HepG2 (cell line): ENCODE data around the gene TMEM63C. TPM values are rescaled to one million over a fixed set of nuclear protein-coding genes. Genes with fewer than 3 reads are reported as not detected.

Source experiments
- ATAC-seq: fragments of 200-7000 bp; cut with Tn5 transposase; 3 replicates; pipeline ENCODE4 v1.9.1; 2020; ENCODE audit warnings: mild to moderate bottlenecking, moderate library complexity
- BruUV-seq: library from RNA; stranded (reverse); fragments of 400-500 nt; replicated peaks from 2 replicates; lab custom pipeline; 2021; lab: Mats Ljungman, UMichigan
- CTCF ChIA-PET: fragments of 300-600 bp; formaldehyde crosslinking; extraction: SDS; loops from one replicate; lab custom pipeline; 2021; ENCODE audit warnings: low total read pairs, inconsistent platforms, low intra/inter-chr PET ratio; lab: Yijun Ruan, JAX
- POLR2A ChIA-PET: fragments of 350-600 bp; sonication (Branson Sonifier 250); formaldehyde crosslinking; loops from one replicate; lab custom pipeline; 2020; ENCODE audit warnings: antibody characterized with exemption, inconsistent platforms; lab: Yijun Ruan, JAX
- DNase-seq: peaks from one replicate; pipeline ENCODE4 v3.0.0-alpha.2; 2015; ENCODE audit warnings: low spot score
- FAIRE-seq: peaks from 3 replicates; lab custom pipeline; 2011; peaks lifted over from hg19 to GRCh38; lab: Jason Lieb, UNC
- H2AFZ ChIP-seq: one replicate; pipeline ENCODE4 v1.6.1; 2011; ENCODE audit warnings: low read length, inconsistent platforms
- H3K27ac ChIP-seq: fragments of 300-600 bp; 3 replicates; pipeline ENCODE4 v1.8.0; 2011; ENCODE audit warnings: mixed run types, mild to moderate bottlenecking, mixed read lengths, low read length, inconsistent platforms; ENCODE audit not compliant: insufficient read depth; ENCODE audit errors: extremely low read length
- H3K27me3 ChIP-seq, 2 experiments: fragments of 200-600 bp in 1 of 2; 2 replicates in 1 of 2; 3 replicates in 1 of 2; pipeline versions ENCODE4 v1.6.0 to v1.8.0; 2011; ENCODE audit warnings: low read length in 2 of 2, mild to moderate bottlenecking in 2 of 2, moderate library complexity in 2 of 2, inconsistent platforms in 1 of 2; ENCODE audit not compliant: insufficient read depth in 2 of 2, control insufficient read depth in 1 of 2
- H3K36me3 ChIP-seq, 2 experiments: fragments of 200-600 bp in 1 of 2; replicated peaks in 1 of 2; 2 replicates in 1 of 2; 3 replicates in 1 of 2; pipeline versions ENCODE4 v1.5.1 to v1.8.0; 2011; ENCODE audit warnings: low read length in 2 of 2, inconsistent platforms in 1 of 2; ENCODE audit not compliant: insufficient read depth in 2 of 2, control insufficient read depth in 1 of 2
- H3K4me1 ChIP-seq: 2 replicates; pipeline ENCODE4 v1.5.1; 2012; ENCODE audit warnings: low read length, inconsistent platforms; ENCODE audit not compliant: insufficient read depth
- H3K4me2 ChIP-seq: 2 replicates; pipeline ENCODE4 v1.6.0; 2011; ENCODE audit warnings: low read depth, low read length, inconsistent platforms
- H3K4me3 ChIP-seq, 3 experiments: fragments of 200-600 bp in 1 of 3; sonication (generic), shearing (Covaris generic) in 1 of 3; replicated peaks in 1 of 3; 2 replicates each; pipeline ENCODE4 v1.5.1; 2011 to 2016; ENCODE audit warnings: low read length in 3 of 3, inconsistent platforms in 2 of 3, low read depth in 2 of 3, mild to moderate bottlenecking in 2 of 3, control low read depth in 1 of 3, mixed read lengths in 1 of 3; ENCODE audit not compliant: insufficient read depth in 1 of 3
- H3K79me2 ChIP-seq: one replicate; pipeline ENCODE4 v1.6.1; 2011; ENCODE audit warnings: low read length, inconsistent platforms; ENCODE audit not compliant: insufficient read depth
- H3K9ac ChIP-seq: 2 replicates; pipeline ENCODE4 v1.6.0; 2011; ENCODE audit warnings: mild to moderate bottlenecking, low read depth, low read length, inconsistent platforms; ENCODE audit not compliant: insufficient read depth
- H3K9me3 ChIP-seq: 2 replicates; pipeline ENCODE4 v1.5.1; 2012; ENCODE audit warnings: mild to moderate bottlenecking, low read length
- H4K20me1 ChIP-seq: 2 replicates; pipeline ENCODE4 v1.6.0; 2011; ENCODE audit warnings: inconsistent platforms, mild to moderate bottlenecking, low read length, moderate library complexity; ENCODE audit not compliant: insufficient read depth
- GFI1 ChIP-seq: sonication (generic); formaldehyde crosslinking; IDR thresholded peaks from 2 replicates; pipeline ENCODE4 v1.5.0; 2020; ENCODE audit warnings: missing genetic modification reagents, mild to moderate bottlenecking, borderline replicate concordance
- HOXA5 ChIP-seq: sonication (generic); formaldehyde crosslinking; IDR thresholded peaks from 2 replicates; pipeline ENCODE4 v1.4.0; 2020; ENCODE audit warnings: missing genetic modification reagents
- JDP2 ChIP-seq: sonication (generic); formaldehyde crosslinking; IDR thresholded peaks from 2 replicates; pipeline ENCODE4 v1.8.1; 2022; ENCODE audit warnings: missing genetic modification reagents, borderline replicate concordance
- SIX1 ChIP-seq: sonication (generic); formaldehyde crosslinking; IDR thresholded peaks from 2 replicates; pipeline ENCODE4 v1.4.0; 2020; ENCODE audit warnings: missing genetic modification reagents, borderline replicate concordance
- TMF1 ChIP-seq: sonication (generic); formaldehyde crosslinking; IDR thresholded peaks from 2 replicates; pipeline ENCODE4 v1.8.1; 2022; ENCODE audit warnings: low read depth, missing genetic modification reagents
- ZNF10 ChIP-seq: sonication (generic); formaldehyde crosslinking; IDR thresholded peaks from 2 replicates; pipeline ENCODE4 v1.4.0; 2020; ENCODE audit warnings: mild to moderate bottlenecking, low read depth, missing genetic modification reagents, borderline replicate concordance
- ZNF773 ChIP-seq: sonication (generic); formaldehyde crosslinking; IDR thresholded peaks from 2 replicates; pipeline ENCODE4 v1.4.0; 2020; ENCODE audit warnings: missing genetic modification reagents, borderline replicate concordance
- WGBS: methylation state at CpG from one replicate; pipeline ENCODE4 v1.1.6; 2017; ENCODE audit warnings: low lambda C conversion rate; 5-methylcytosine and 5-hydroxymethylcytosine counted together
- in situ Hi-C: cut with HindIII; loops from 2 replicates; pipeline ENCODE4 v1.10.0; 2017; ENCODE audit warnings: low pct_unique_long_range_greater_than_20kb; ENCODE audit not compliant: extremely low pct_ligation_motif_present
- intact Hi-C: fragments of 100-400 bp; cut with micrococcal nuclease; formaldehyde crosslinking; loops from one replicate; pipeline ENCODE4 v1.10.0; 2022; ENCODE audit not compliant: unreplicated experiment
- polyA plus RNA-seq, 8 experiments: library from polyadenylated mRNA; depleted of rRNA in 3 of 8; stranded (reverse) in 7 of 8; unstranded in 1 of 8; fragments of >200 nt; fragmentation: Illumina TruSeq in 4 of 8; extraction: Trizol in 4 of 8; gene quantifications; 2 replicates each; pipeline versions ENCODE4 v1.2.1 to v1.2.3, GENCODE V29; 2011 to 2016; ENCODE audit warnings: low read depth in 4 of 8, missing spikeins in 1 of 8, mixed read lengths in 1 of 8; ENCODE audit not compliant: insufficient read depth in 1 of 8
- total RNA-seq, 5 experiments: library from RNA; depleted of rRNA; stranded (reverse); fragments of >200 nt; fragmentation: Illumina TruSeq; extraction: Trizol; gene quantifications; 2 replicates each; pipeline ENCODE4 v1.2.3, GENCODE V29; 2016; ENCODE audit warnings: low read depth in 1 of 5
- TF ChIP-seq, protein P1 (sequence below): sonication (generic); formaldehyde crosslinking; IDR thresholded peaks from 2 replicates; pipeline ENCODE4 v1.8.1; 2022; ENCODE audit warnings: mild to moderate bottlenecking, missing genetic modification reagents

Gene TMEM63C
- total and polyA plus RNA-seq, 2 of the 13 experiments (the other 11 are each of a cell fraction or from before 2014, with no cell fraction given) = 0.17 to 0.27 TPM

DNA sequence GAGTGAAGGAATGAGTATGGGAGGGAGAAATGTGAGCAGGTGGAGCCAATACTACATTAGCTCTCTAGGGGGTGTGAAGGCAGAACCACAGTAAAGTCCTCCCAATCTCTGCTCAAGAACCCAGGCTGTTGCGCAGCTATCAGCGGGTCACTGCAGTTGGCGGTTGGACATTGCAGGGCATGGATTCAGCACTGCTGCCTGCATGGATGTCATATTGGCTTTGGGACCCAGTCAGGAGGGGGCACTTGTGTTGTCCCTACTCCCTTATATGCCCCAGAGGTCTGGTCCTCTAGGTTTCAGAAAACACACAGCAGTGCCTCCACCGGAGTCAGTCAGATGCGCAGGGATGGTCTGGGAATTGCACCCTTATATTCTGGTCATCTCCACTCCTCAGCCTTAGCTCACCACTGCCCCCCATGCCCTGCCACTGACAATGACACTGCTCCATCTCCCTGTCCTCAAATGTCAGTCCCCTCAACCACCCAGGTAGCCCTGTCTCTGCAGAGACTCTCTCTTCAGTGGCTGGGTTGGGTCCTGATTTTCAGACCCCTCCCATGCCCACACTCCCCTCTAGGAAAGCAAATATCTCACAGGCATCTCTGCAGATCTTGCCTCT lies 49.6 kb upstream of the TMEM63C start:
- Histone ChIP-seq H3K9me3 (no peaks in the 10 kb centered on the region), H3K4me3 (no peak overlapping the region), H3K27ac (no peak overlapping the region), H3K4me1 (no peaks in the 10 kb centered on the region), H2AFZ (no peak overlapping the region), H3K36me3 (no peaks in the 10 kb centered on the region), H4K20me1 (no peaks in the 10 kb centered on the region), H3K27me3 (no peaks in the 10 kb centered on the region; a peak in 3 of 5 replicates), H3K4me2 (no peak overlapping the region), H3K9ac (no peak overlapping the region)
- DNase-seq (no peak), ATAC-seq (no peak)
- no TSS peak for BruUV-seq
- WGBS = 92% methylated on average over 2 of the region's 5 CpGs
- POLR2A ChIA-PET = no interaction called here
- intact Hi-C loops = no loop called here
- in situ Hi-C loops = no loop called here
- TF ChIP-seq HOXA5 (CRISPR knock-in tag) (no peak), TMF1 (CRISPR knock-in tag) (no peak), SIX1 (CRISPR knock-in tag) (no peak), JDP2 (no peak), ZNF10 (CRISPR knock-in tag) (no peak), GFI1 (CRISPR knock-in tag) (no peak), ZNF773 (no peak)
- TF ChIP-seq, protein P1, sequence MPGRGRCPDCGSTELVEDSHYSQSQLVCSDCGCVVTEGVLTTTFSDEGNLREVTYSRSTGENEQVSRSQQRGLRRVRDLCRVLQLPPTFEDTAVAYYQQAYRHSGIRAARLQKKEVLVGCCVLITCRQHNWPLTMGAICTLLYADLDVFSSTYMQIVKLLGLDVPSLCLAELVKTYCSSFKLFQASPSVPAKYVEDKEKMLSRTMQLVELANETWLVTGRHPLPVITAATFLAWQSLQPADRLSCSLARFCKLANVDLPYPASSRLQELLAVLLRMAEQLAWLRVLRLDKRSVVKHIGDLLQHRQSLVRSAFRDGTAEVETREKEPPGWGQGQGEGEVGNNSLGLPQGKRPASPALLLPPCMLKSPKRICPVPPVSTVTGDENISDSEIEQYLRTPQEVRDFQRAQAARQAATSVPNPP (CRISPR knock-in tag) = no peak
- TF ChIP-seq, all 625 proteins: peak for 0
- H3K79me2 ChIP-seq = no peaks in the 10 kb centered on the region
- CTCF ChIA-PET = no interaction called here
- FAIRE-seq = no peak
